ENCODE measurements around the gene NCAN. TPM values are rescaled to one million over a fixed set of nuclear protein-coding genes. Genes with fewer than 3 reads are reported as not detected.

Gene NCAN
- total and polyA plus RNA-seq, 2 of the 8 experiments (the other 6 are each of a cell fraction or from before 2014, with no cell fraction given) = 2.7 TPM

- Histone ChIP-seq H3K14ac (ENCODE audit: insufficient read length) (no peak overlapping the region), H2BK15ac (ENCODE audit: low read length) (no peak overlapping the region), H4K5ac (ENCODE audit: insufficient read length, low read depth, low read length) (no peak overlapping the region), H2AFZ (ENCODE audit: low read length) (no peak overlapping the region), H3K23ac (ENCODE audit: insufficient read length) (no peak overlapping the region), H4K91ac (replicated peaks; ENCODE audit: insufficient read length, low read length) (no peak overlapping the region), H3K4ac (replicated peaks; ENCODE audit: insufficient read length, low read depth, low read length) (no peak overlapping the region), H3K27me3 (replicated peaks in 1 of 4; ENCODE audit: control insufficient read depth in 3 of 4, extremely low read depth in 1 of 4, insufficient read depth in 3 of 4, low read length in 3 of 4) (no peaks in the 10 kb centered on the region), H3K4me2 (ENCODE audit: insufficient read depth in 1 of 2, low read depth in 2 of 2, low read length in 2 of 2) (no peak overlapping the region), H3K36me3 (ENCODE audit: control insufficient read depth in 2 of 4, insufficient read depth in 4 of 4, low read length in 3 of 4) (peaks cover 8 to 48% (median 27%) of the 10 kb centered on the region in 4 experiments), H4K20me1 (replicated peaks in 1 of 2; ENCODE audit: control insufficient read depth in 1 of 2, insufficient read depth in 2 of 2, low read length in 2 of 2) (peaks cover 5 to 21% of the 10 kb centered on the region in 2 experiments), H2BK12ac (ENCODE audit: low read depth, low read length) (no peak overlapping the region), H3K9me3 (ENCODE audit: insufficient read depth in 2 of 2, low read depth in 1 of 2, low read length in 1 of 2) (no peaks in the 10 kb centered on the region), H2BK5ac (ENCODE audit: low read depth, low read length) (no peak overlapping the region), H3K79me2 (ENCODE audit: control insufficient read depth in 1 of 2, insufficient read depth in 2 of 2, low read length in 2 of 2) (no peaks in the 10 kb centered on the region), H3K56ac (replicated peaks; ENCODE audit: insufficient read length, low read depth, low read length) (no peak overlapping the region), H3K18ac (ENCODE audit: extremely low read depth, low read length) (no peak overlapping the region), H3K4me1 (replicated peaks in 1 of 4; ENCODE audit: control insufficient read depth in 3 of 4, insufficient read depth in 4 of 4, low read length in 3 of 4) (no peaks in the 10 kb centered on the region; a peak in 1 of 7 replicates), H2BK120ac (replicated peaks; ENCODE audit: low read depth, low read length) (no peak overlapping the region), H4K8ac (ENCODE audit: extremely low read depth, insufficient read depth, low read length) (no peak overlapping the region), H3K9ac (replicated peaks in 1 of 4; ENCODE audit: extremely low read depth in 1 of 4, low read depth in 3 of 4, low read length in 3 of 4) (no peak overlapping the region), H3K27ac (ENCODE audit: low read depth, low read length) (no peak overlapping the region), H2BK20ac (ENCODE audit: low read length) (no peak overlapping the region), H3K79me1 (ENCODE audit: low read depth, low read length) (no peaks in the 10 kb centered on the region; the same call in 1 of the 2 replicates), H3K23me2 (ENCODE audit: low read depth, low read length) (no peaks in the 10 kb centered on the region), H2AK5ac (ENCODE audit: low read depth, low read length) (no peak overlapping the region), H3K4me3 (ENCODE audit: extremely low read depth in 1 of 4, insufficient read depth in 2 of 4, low read depth in 3 of 4, low read length in 4 of 4) (no peak overlapping the region)
- FAIRE-seq = no peak
- no peak for DNase-seq (ENCODE audit: low read depth in 1 of 2, low spot score in 2 of 2)
- TF ChIP-seq TAF7 (optimal IDR thresholded peaks at IDR 0.05; ENCODE audit: borderline replicate concordance, low read depth, low read length) = no peak
- TF ChIP-seq NRF1 (IDR thresholded peaks at IDR 0.05; ENCODE audit: low read depth, low read length) = no peak
- POLR2A ChIA-PET (ENCODE audit: partially characterized antibody) = interaction anchor here (1.0 to 2.6 kb wide), 5 partner anchors 9 to 26 kb away, joined by 3 to 11 read pairs (median 8); no protein-coding TSS in a partner anchor
- 96% methylated on average over 13 of the region's 16 CpGs; no CpG with 5 or more reads in 1 of the 2 experiments for WGBS, 2 experiments (ENCODE audit: extremely low coverage in 1 of 2, insufficient coverage in 1 of 2, insufficient read length in 1 of 2, insufficient replicate concordance in 2 of 2, low coverage in 1 of 2, low lambda C conversion rate in 2 of 2, missing lambda C conversion rate in 1 of 2)
- CTCF ChIA-PET (ENCODE audit: partially characterized antibody) = interaction anchor here (1.3 kb wide), 1 partner anchor 139 kb away, joined by 4 read pairs; no protein-coding TSS in a partner anchor
Measured at GRCh38 chr19:19279853-19280252, 68.1 kb downstream of the NCAN start.
